ENCODE data around the gene CALM1.
A peak's percentile ranks its signal among the peaks of the same experiment; 100 is the strongest.

Gene CALM1

DNA sequence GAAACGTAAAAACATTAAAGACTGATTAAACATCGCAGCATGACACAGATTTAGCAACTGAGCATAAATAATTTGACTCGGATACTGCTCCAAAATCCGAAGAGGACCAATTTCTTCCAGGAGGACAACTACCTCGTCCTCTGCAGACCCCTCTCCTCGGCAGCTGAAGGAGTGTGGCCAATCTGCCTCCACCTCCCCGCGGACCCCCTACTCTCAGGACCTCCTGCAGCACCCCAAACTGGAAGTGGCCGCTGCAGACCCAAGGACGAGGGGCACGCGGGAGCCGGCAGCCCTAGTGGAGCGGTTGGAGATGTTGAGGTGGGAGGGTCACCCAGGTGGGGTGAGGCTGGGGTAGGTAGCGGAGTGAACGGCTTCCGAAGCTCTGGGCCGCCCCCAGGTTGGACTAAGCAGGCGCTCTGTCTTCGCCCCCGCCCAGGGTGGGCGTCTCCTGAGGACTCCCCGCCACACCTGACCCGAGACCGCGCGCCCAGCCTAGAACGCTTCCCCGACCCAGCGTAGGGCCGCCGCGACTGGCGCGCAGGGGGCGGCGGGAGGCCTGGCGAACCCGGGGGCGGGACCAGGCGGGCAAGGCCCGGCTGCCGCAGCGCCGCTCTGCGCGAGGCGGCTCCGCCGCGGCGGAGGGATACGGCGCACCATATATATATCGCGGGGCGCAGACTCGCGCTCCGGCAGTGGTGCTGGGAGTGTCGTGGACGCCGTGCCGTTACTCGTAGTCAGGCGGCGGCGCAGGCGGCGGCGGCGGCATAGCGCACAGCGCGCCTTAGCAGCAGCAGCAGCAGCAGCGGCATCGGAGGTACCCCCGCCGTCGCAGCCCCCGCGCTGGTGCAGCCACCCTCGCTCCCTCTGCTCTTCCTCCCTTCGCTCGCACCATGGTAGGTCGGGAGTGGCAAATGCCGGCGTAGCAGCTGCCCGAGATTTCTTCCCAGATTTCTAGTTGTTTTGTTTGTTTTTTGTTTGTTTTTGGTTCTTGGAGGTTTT, at the start of gene CALM1:
TSS of gene CALM1 (plus strand) at position 689 of the 999 bp plus-strand sequence. CDS start at position 891, 202 bp downstream.
- DNase-seq (ENCODE audit: low read depth): peak; percentile 92

DNA sequence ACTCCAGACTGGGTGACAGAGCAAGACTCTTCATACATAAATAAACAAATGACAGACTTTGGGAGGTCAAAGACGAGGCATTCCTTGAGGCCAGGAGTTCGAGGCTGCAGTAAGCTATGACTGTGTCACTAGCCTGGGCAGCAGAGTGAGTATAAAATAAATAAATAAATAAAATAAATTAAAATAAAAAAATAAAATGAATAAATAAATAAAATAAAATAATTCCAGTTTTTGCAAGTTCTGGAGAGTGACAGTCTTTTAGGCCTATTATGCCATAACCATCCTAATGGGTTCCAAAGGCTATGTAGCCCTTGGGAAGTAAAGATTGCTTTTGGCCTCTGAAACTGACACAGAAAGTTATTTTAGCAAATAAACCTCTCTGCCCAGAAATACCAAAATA, 48.6 kb upstream of the CALM1 start:
- DNase-seq (ENCODE audit: low read depth): no peak

DNA sequence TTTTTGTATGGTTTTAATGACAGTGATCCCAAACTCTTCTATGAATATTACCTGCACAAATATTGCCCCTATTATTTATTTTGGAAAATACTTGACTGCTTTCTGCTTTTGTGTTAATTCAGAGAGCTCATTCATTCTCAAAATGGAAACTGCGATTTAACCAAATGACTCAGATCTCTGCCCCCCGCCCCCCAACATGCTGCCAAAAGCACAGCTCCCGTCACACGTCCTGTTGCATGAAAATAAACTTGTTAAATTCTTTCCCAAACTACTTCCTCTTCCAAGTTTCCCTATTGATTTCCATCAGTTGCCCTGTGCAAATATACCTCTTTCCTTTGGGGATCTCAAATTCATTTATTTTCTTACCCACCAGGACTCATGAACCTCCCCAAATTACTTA, 47.1 kb upstream of the CALM1 start:
- DNase-seq (ENCODE audit: low read depth): no peak

DNA sequence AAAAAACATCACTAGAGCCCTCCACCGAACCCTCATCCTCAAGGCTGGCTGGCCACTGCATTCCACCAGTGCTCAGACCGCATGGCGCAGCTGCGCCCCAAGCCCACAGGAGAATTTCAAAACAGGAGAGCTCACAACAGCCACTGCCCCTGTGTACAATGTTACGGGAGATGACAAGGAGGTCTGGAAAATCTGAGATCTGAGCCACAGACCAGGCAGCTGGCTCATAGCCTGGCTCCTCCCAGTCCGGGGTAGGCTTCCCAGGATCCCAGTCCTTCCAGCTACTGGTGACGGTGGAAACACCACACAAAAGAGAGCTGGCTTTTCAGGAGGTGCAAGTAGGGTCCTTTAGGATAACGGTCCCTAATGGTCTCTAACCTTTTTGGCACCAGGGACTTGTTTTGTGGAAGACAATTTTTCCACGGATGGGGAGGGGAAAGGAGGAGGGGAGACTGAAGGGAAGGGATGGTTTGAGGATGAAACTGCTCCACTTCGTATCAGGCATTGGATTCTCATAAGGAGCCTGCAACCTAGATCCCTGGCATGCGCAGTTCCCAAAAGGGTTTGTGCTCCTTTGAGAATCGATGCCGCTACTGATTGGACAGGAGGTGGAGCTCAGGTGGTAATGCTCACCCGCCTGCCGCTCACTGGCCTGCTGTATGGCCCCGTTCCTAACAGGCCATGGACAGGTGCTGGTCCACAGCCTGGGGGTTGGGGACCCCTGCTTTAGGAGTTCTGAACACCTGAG, 42.1 kb upstream of the CALM1 start:
- DNase-seq (ENCODE audit: low read depth): no peak

DNA sequence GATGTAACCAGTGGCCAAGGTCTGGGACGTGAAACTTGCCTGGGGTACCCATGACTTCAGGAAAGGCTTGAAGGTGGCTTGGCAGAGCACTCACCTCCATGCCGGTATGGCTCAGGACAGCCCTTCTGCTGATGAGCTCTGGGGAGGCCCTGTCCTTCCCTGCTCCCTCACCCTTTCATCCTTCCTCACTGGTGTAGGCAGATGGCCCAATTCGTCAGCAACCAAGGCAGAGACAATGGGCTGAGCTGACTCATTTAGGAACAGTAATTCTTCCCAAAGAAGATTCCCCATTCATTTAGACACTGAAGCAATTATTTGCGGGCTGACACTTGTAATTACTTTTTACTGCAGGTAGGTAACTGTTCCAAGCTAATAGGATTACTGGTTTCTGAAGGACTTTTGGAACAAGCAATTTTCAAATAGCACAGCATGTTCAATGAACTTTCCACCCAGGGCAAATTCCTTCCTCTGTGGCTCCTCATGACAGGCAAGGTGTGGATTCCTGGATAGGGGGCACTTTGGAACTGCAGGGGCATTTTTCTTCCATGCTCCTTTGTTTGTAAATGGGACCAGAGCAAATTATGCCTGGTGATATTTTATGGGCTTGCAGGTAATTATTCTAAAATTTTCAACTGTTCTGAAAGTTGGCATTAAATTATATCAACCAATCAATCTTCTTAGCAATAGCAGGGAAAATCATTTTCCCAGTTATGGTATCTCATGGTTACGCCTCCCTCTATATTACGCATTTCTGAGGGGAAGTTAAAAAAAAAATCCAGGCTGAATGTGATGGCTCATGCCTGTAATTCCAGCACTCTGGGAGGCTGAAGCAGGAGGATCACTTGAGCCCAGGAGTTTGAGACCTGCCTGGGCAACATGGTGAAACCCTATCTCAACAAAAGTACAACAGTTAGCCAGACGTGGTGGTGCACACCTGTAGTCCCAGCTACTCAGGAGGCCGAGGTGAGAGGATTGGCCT, 41.0 kb upstream of the CALM1 start:
- DNase-seq (ENCODE audit: low read depth): no peak

DNA sequence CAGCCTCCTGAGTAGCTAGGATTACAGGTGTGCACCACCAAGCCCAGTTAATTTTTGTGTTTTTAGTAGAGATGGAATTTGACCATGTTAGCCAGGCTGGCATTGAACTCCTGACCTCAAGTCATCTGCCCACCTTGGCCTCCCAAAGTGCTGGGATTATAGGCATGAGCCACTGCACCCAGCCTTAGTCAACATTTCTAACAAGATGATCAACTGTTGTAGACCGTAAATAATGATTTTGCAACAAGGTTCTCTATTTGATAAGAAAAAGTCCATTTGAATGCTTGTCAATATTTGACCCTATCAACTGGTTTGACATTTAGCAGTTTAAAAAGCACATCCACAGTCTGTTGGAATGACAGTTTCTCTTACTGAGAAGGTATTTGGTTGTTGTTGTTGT, 39.9 kb upstream of the CALM1 start:
- DNase-seq (ENCODE audit: low read depth): no peak

DNA sequence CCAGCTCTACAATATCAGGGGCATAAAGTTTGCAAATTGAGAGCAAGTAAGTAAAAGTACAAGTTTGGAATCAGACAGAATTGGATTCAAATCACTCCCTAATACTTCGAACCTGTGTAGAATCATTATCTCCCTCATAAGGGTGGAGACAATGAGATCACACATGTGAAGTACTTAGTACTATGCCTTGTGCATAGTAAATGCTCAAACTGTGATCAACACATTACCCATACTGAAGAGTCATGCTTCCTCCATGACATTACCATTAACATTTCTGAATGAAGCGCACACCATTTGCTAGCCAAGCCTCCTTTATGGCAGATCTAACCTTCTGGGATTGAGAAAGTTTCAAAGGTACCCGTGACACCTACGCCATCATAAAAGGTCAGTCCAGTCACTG, 38.5 kb upstream of the CALM1 start:
- DNase-seq (ENCODE audit: low read depth): no peak

DNA sequence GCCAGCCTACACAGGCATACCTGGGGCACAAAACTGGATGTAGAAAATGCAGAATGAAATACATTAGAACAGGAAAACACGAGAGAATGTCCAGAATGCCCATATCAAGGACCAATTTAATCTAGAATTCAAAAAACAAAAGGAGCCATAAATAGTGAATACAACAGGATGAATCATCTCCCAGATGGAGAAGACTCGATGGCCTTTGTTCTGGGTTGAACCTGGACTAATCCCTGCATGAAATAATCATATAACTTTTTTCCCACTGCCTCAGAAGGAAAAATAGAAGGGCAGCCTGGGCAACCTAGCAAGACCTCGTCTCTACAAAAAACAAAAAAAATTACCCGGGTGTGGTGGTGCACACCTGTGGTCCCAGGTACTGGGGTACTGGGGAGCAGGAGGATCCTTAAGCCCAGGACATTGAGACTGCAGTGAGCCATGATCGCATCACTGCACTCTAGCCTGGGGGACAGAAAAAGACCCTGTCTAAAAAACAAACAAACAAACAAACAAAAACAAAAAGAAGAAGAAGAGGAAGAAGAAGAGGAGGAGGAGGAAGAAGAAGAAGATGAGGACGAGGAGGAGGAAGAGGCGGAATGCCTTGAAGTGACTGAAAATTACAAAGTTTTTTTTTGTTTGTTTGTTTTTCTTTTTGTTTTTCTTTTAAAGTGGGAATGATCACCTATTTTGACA, 34.8 kb upstream of the CALM1 start:
- no peak for DNase-seq (ENCODE audit: low read depth)

DNA sequence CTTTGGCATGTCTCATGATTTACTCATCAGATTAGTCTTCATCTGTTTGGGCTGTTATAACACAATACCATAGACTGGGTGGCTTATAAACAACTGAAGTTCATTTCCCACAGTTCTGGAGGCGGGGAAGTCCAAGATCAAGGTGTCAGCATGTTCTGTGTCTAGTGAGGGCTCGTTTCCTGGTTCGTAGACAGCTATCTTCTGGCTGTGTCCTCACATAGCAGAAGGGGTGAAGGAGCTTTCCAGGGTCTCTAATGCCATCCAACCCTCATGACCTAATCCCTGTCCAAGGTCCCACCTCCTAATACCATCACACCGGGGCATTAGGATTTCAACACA, 34.3 kb upstream of the CALM1 start:
- DNase-seq (ENCODE audit: low read depth): no peak

DNA sequence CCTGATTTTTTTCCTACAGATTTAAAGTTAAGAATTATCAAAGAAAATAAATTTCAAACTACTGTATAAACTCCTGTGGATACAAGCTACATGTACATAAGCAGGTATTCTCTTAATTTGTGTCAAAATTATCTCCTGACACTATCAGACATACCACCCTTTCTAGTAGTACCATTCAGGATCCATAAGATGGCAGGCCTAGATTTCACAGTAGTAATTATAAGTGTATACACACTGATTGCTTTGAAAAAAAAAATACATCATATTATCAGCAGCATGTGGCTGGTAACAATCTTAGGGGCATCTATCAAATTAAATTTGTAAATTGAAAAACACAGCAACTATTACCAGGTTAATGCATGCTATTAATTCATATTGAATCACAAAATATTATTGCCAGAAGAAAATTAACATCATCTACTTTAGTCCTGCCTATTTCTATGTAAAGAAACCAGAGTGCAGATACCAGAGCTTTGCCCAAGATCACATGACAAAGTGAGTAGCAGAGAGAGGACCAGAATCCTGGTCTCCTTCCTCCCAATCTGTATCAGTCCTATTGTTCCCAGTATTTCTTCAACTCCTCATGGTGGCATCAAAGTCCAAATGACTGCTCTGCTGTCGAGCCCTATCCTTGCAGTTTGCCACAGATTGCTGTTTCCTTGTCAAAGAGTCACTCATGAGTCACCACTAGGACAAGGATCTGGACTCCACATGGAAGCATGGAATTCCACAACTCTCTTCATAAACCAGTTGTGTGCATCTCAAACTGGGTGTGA, 27.7 kb upstream of the CALM1 start:
- no peak for DNase-seq (ENCODE audit: low read depth)

DNA sequence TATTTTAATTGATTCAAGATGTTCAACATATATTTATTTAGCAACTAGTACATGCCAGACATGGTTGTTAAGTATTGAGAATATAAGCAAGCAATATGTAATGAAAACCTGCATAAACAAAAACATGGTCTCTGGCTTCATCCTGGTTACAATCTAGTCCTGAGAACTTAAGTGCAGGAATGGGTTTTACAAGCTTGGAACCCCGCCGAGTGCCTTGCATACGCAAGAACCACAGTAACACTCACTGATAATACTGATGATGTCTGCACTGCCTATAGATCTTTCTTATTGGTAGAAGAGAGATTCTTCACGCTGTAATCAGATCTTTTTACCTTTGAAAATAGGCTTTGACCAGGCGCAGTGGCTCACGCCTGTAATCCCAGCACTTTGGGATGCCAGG, 22.9 kb upstream of the CALM1 start:
- DNase-seq (ENCODE audit: low read depth): no peak

DNA sequence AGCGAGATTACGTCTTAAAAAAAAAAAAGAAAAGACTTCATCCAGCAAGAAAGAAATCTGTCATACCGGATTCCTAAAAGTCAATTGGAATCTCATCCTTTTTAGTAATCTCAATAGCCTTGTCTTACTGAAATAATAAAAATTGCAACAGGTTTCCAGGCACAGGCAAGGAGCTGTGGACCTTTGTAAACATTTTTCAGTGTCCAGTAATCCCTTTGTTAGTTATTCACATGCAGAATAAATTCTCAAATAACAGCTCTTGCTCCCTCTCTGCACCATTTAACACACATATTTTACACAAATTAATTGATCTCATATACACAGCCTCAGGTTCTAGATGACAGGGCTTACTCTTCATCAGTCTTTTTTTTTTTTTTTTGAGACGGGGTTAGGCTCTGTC, 22.0 kb upstream of the CALM1 start:
- no peak for DNase-seq (ENCODE audit: low read depth)

DNA sequence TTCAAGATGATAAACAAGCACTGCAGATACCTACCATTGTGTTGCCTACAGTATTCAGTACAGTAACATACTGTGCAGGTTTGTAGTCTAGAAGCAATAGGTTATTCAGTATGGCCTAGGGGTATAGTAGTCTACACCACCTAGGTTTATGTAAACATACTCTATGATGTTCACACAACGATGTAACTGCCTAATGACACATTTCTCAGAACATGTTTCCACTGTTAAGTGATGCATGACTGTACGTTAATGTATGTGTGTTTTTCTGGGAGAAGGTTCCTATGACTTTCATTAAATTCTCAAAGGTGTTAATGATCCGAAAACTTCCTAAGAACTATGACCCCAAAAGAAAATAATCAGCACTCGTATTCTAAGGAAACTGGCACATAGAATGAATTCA, 20.9 kb upstream of the CALM1 start:
- DNase-seq (ENCODE audit: low read depth): no peak

DNA sequence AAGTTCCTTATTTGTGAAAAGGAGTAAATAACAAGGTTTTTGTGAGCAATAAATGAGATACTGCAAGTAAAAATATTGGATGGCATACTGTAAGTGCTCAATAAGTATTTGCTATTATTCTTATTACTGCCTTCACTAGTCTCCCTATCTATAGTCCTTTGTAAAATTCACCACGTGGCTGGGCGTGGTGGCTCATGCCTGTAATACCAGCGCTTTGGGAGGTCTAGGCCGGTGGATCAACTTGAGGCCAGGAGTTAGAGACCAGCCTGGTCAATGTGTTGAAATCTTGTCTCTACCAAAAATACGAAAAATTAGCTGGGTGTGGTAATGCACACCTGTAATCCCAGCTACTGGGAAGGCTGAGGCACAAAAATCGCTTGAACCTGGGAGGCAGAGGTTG, 18.6 kb upstream of the CALM1 start:
- DNase-seq (ENCODE audit: low read depth): no peak

DNA sequence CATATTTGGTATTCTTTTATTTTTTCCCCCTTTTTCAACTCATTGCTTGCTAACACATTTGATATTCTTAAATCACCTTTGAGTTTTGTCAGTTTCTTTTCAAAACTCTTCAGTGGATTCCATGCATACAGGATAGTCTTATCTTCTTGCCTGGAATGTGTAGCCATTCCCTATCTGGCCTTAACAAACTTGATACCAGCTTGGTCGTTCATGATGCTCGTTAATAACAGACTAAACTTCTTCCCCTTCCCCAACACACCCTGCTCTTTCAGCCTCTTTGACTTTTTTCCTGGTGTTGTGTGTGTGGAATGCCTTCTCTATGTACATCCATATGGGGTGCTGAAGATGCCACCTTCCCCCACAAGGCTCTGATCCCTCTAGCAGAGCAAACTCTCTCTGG, 17.7 kb upstream of the CALM1 start:
- no peak for DNase-seq (ENCODE audit: low read depth)

DNA sequence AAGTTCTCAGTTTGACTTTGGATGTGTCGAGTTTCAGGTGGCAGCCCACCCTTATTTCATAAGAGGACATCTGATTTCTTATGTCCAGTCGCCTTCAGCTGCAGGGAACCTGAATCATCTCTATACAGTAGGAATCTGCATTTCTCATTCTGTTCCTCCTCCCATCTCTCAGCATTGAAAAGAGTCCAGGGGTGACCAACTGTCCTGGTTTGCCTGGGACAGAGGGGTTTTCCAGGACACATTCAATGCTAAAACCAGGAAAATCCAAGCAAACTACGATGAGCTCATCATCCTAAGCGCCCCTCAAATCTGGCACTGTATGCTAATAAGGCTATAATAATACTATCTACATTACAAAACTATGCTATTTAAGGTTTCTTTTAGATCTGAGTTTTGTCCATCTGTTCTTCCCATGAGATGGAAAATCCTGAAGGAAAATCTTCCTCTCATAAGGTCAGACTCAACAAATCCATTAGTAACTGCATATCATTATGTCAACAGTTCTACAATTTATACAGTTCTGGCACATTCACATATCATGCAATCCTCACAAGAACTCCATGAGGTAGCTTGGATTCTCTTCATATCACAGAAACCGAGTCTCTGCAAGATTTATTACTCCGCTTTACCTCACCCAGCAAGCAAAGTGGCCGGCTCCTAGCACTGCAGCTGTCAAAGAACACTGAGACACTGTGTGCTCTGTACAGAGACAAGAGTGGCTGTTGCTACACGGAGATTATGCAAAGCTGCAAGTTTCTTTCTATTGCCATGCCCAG, 15.6 kb upstream of the CALM1 start:
- no peak for DNase-seq (ENCODE audit: low read depth)

DNA sequence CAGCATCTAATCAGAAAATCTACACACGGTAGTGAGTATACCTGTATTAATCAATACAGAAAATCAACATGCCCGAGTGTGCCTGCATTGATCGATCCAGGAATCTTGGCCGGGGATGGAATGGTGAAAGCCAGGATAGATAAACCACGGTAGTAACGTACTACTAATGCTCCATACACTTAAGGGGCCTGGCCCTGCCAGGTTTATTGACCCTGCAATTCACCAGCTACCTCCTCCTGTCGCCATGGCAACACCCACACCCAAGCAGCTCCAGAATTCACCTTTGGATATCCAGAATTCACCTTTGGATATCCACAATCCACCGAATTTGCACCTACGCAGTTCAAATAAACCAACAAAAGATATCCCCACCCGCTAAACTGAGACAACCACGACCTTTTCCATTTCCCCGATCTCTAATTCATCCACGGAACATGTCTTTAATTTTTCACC, 14.8 kb upstream of the CALM1 start:
- no peak for DNase-seq (ENCODE audit: low read depth)

DNA sequence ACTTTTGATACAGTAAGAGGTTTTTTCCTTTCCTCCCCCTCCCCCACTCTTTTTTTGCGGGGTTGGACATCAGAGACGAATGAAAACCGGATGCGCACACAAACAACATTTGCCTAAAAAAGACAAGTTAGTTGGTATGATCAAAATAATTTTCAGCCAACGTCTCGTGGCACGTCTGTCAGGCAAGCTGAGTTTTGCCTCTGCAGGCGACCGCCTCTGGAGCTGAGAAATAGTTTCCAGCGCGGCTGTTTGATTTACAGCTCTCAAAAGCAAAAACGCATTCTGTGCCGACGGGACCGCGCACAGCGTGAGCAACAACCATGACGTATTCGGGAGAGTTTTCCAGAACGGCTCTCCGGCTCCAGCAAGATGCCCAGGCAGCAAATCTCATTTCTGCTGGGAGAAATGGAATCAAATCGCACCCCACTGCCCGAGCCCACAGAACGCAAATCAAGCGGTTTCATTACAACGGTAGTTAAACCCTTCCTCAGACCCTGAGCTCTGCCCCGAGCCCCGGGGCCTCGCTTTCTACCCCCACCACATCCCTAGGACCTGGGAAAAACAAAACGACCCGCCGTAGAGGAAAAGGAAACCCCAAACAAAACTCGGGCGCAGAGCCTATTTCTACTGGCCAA, 14.2 kb upstream of the CALM1 start:
- peak; percentile 65 for DNase-seq (ENCODE audit: low read depth)

DNA sequence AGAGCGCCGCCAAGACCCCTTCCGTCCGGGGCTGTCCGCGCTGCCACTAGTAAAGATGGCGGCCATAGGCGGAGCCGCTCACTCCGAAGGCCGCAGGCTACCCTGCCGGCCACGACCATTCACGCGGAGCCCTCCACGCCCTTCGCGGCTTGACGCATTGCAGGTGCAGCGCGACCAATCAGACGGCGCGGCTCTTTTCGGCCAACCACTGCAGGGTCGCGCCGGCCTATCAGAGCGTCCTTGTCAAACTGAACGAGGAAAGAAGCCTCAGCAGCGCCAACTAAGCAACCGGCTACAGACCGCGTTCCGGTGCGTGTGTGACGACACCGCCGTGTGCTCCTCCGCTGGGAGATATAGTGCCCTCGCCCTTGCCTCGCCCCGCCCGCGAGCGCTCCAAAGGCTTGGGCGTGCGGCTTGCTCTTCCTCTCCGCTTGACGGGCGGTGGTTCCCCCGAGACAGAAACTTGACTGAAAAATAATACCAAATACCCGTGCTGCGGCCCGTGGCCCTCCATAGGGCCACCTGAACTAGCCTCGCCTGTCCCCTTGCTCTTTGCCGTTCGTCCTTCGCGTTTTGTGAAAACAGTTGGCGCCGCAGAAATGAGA, 13.6 kb upstream of the CALM1 start:
- peak; percentile 97 for DNase-seq (ENCODE audit: low read depth)
